HepG2 (cell line): ENCODE data around the gene TM4SF1. TPM values are rescaled to one million over a fixed set of nuclear protein-coding genes. Genes with fewer than 3 reads are reported as not detected.

Experiments used
- ATAC-seq: fragments of 200-7000 bp; cut with Tn5 transposase; 3 replicates; pipeline ENCODE4 v1.9.1; 2020; ENCODE audit warnings: mild to moderate bottlenecking, moderate library complexity
- BruUV-seq: library from RNA; stranded (reverse); fragments of 400-500 nt; replicated peaks from 2 replicates; lab custom pipeline; 2021; lab: Mats Ljungman, UMichigan
- CTCF ChIA-PET: fragments of 300-600 bp; formaldehyde crosslinking; extraction: SDS; loops from one replicate; lab custom pipeline; 2021; ENCODE audit warnings: low total read pairs, inconsistent platforms, low intra/inter-chr PET ratio; lab: Yijun Ruan, JAX
- POLR2A ChIA-PET: fragments of 350-600 bp; sonication (Branson Sonifier 250); formaldehyde crosslinking; loops from one replicate; lab custom pipeline; 2020; ENCODE audit warnings: antibody characterized with exemption, inconsistent platforms; lab: Yijun Ruan, JAX
- DNase-seq: peaks from one replicate; pipeline ENCODE4 v3.0.0-alpha.2; 2015; ENCODE audit warnings: low spot score
- FAIRE-seq: peaks from 3 replicates; lab custom pipeline; 2011; peaks lifted over from hg19 to GRCh38; lab: Jason Lieb, UNC
- H2AFZ ChIP-seq: one replicate; pipeline ENCODE4 v1.6.1; 2011; ENCODE audit warnings: low read length, inconsistent platforms
- H3K27ac ChIP-seq: fragments of 300-600 bp; 3 replicates; pipeline ENCODE4 v1.8.0; 2011; ENCODE audit warnings: mixed run types, mild to moderate bottlenecking, mixed read lengths, low read length, inconsistent platforms; ENCODE audit not compliant: insufficient read depth; ENCODE audit errors: extremely low read length
- H3K27me3 ChIP-seq, 2 experiments: fragments of 200-600 bp in 1 of 2; 2 replicates in 1 of 2; 3 replicates in 1 of 2; pipeline versions ENCODE4 v1.6.0 to v1.8.0; 2011; ENCODE audit warnings: low read length in 2 of 2, mild to moderate bottlenecking in 2 of 2, moderate library complexity in 2 of 2, inconsistent platforms in 1 of 2; ENCODE audit not compliant: insufficient read depth in 2 of 2, control insufficient read depth in 1 of 2
- H3K36me3 ChIP-seq, 2 experiments: fragments of 200-600 bp in 1 of 2; replicated peaks in 1 of 2; 2 replicates in 1 of 2; 3 replicates in 1 of 2; pipeline versions ENCODE4 v1.5.1 to v1.8.0; 2011; ENCODE audit warnings: low read length in 2 of 2, inconsistent platforms in 1 of 2; ENCODE audit not compliant: insufficient read depth in 2 of 2, control insufficient read depth in 1 of 2
- H3K4me1 ChIP-seq: 2 replicates; pipeline ENCODE4 v1.5.1; 2012; ENCODE audit warnings: low read length, inconsistent platforms; ENCODE audit not compliant: insufficient read depth
- H3K4me2 ChIP-seq: 2 replicates; pipeline ENCODE4 v1.6.0; 2011; ENCODE audit warnings: low read depth, low read length, inconsistent platforms
- H3K4me3 ChIP-seq, 3 experiments: fragments of 200-600 bp in 1 of 3; sonication (generic), shearing (Covaris generic) in 1 of 3; replicated peaks in 1 of 3; 2 replicates each; pipeline ENCODE4 v1.5.1; 2011 to 2016; ENCODE audit warnings: low read length in 3 of 3, inconsistent platforms in 2 of 3, low read depth in 2 of 3, mild to moderate bottlenecking in 2 of 3, control low read depth in 1 of 3, mixed read lengths in 1 of 3; ENCODE audit not compliant: insufficient read depth in 1 of 3
- H3K79me2 ChIP-seq: one replicate; pipeline ENCODE4 v1.6.1; 2011; ENCODE audit warnings: low read length, inconsistent platforms; ENCODE audit not compliant: insufficient read depth
- H3K9ac ChIP-seq: 2 replicates; pipeline ENCODE4 v1.6.0; 2011; ENCODE audit warnings: mild to moderate bottlenecking, low read depth, low read length, inconsistent platforms; ENCODE audit not compliant: insufficient read depth
- H3K9me3 ChIP-seq: 2 replicates; pipeline ENCODE4 v1.5.1; 2012; ENCODE audit warnings: mild to moderate bottlenecking, low read length
- H4K20me1 ChIP-seq: 2 replicates; pipeline ENCODE4 v1.6.0; 2011; ENCODE audit warnings: inconsistent platforms, mild to moderate bottlenecking, low read length, moderate library complexity; ENCODE audit not compliant: insufficient read depth
- AGO2 ChIP-seq: fragments of 200-400 bp; formaldehyde crosslinking; optimal IDR thresholded peaks from 2 replicates; pipeline ENCODE3; 2017; ENCODE audit warnings: mild to moderate bottlenecking, low read depth, low read length, moderate library complexity
- CENPT ChIP-seq: sonication (generic); formaldehyde crosslinking; IDR thresholded peaks from 2 replicates; pipeline ENCODE4 v1.8.0; 2022; ENCODE audit warnings: low read depth, mild to moderate bottlenecking, moderate library complexity, missing genetic modification reagents
- FOXM1 ChIP-seq: sonication (generic); formaldehyde crosslinking; IDR thresholded peaks from 2 replicates; pipeline ENCODE4 v1.5.0; 2020; ENCODE audit warnings: missing genetic modification reagents
- HMG20B ChIP-seq: conservative IDR thresholded peaks from 2 replicates; pipeline ENCODE4 v1.6.1; 2016; ENCODE audit warnings: missing genetic modification reagents, missing compliant biosample characterization
- HNRNPL ChIP-seq: fragments of 200-400 bp; formaldehyde crosslinking; IDR thresholded peaks from 2 replicates; pipeline ENCODE4 v1.6.1; 2017; ENCODE audit warnings: mild to moderate bottlenecking, low read depth, low read length
- PHF8 ChIP-seq: sonication (generic); formaldehyde crosslinking; IDR thresholded peaks from 2 replicates; pipeline ENCODE4 v1.5.0; 2020; ENCODE audit warnings: missing genetic modification reagents
- RBFOX2 ChIP-seq: fragments of 200-400 bp; formaldehyde crosslinking; IDR thresholded peaks from 2 replicates; pipeline ENCODE4 v1.6.1; 2017; ENCODE audit warnings: low read depth, mild to moderate bottlenecking, low read length
- SP1 ChIP-seq, 2 experiments: fragments of 450-650 bp in 1 of 2; sonication (generic) in 1 of 2; formaldehyde crosslinking in 1 of 2; IDR thresholded peaks; 2 replicates each; pipeline versions ENCODE4 v1.4.0 to v1.6.1; 2016 to 2020; ENCODE audit warnings: missing genetic modification reagents in 1 of 2
- THYN1 ChIP-seq: sonication (generic); formaldehyde crosslinking; IDR thresholded peaks from 2 replicates; pipeline ENCODE4 v1.8.1; 2023; ENCODE audit warnings: low read depth, mild to moderate bottlenecking, moderate library complexity, missing genetic modification reagents, borderline replicate concordance
- ZNF230 ChIP-seq: sonication (generic); formaldehyde crosslinking; IDR thresholded peaks from 2 replicates; pipeline ENCODE4 v1.4.0; 2020; ENCODE audit warnings: mild to moderate bottlenecking, missing genetic modification reagents
- ZNF773 ChIP-seq: sonication (generic); formaldehyde crosslinking; IDR thresholded peaks from 2 replicates; pipeline ENCODE4 v1.4.0; 2020; ENCODE audit warnings: missing genetic modification reagents, borderline replicate concordance
- ZSCAN20 ChIP-seq: sonication (generic); formaldehyde crosslinking; IDR thresholded peaks from 2 replicates; pipeline ENCODE4 v1.4.0; 2020; ENCODE audit warnings: missing genetic modification reagents, mild to moderate bottlenecking, borderline replicate concordance
- WGBS: methylation state at CpG from one replicate; pipeline ENCODE4 v1.1.6; 2017; ENCODE audit warnings: low lambda C conversion rate; 5-methylcytosine and 5-hydroxymethylcytosine counted together
- in situ Hi-C: cut with HindIII; loops from 2 replicates; pipeline ENCODE4 v1.10.0; 2017; ENCODE audit warnings: low pct_unique_long_range_greater_than_20kb; ENCODE audit not compliant: extremely low pct_ligation_motif_present
- intact Hi-C: fragments of 100-400 bp; cut with micrococcal nuclease; formaldehyde crosslinking; loops from one replicate; pipeline ENCODE4 v1.10.0; 2022; ENCODE audit not compliant: unreplicated experiment
- polyA plus RNA-seq, 8 experiments: library from polyadenylated mRNA; depleted of rRNA in 3 of 8; stranded (reverse) in 7 of 8; unstranded in 1 of 8; fragments of >200 nt; fragmentation: Illumina TruSeq in 4 of 8; extraction: Trizol in 4 of 8; gene quantifications; 2 replicates each; pipeline versions ENCODE4 v1.2.1 to v1.2.3, GENCODE V29; 2011 to 2016; ENCODE audit warnings: low read depth in 4 of 8, missing spikeins in 1 of 8, mixed read lengths in 1 of 8; ENCODE audit not compliant: insufficient read depth in 1 of 8
- total RNA-seq, 5 experiments: library from RNA; depleted of rRNA; stranded (reverse); fragments of >200 nt; fragmentation: Illumina TruSeq; extraction: Trizol; gene quantifications; 2 replicates each; pipeline ENCODE4 v1.2.3, GENCODE V29; 2016; ENCODE audit warnings: low read depth in 1 of 5
- TF ChIP-seq, protein P1 (sequence below): sonication (generic); formaldehyde crosslinking; IDR thresholded peaks from 2 replicates; pipeline ENCODE4 v1.5.0; 2020; ENCODE audit warnings: missing genetic modification reagents

TM4SF1 gene
- total and polyA plus RNA-seq, 2 of the 13 experiments (the other 11 are each of a cell fraction or from before 2014, with no cell fraction given), result 431 to 1,359 TPM

DNA sequence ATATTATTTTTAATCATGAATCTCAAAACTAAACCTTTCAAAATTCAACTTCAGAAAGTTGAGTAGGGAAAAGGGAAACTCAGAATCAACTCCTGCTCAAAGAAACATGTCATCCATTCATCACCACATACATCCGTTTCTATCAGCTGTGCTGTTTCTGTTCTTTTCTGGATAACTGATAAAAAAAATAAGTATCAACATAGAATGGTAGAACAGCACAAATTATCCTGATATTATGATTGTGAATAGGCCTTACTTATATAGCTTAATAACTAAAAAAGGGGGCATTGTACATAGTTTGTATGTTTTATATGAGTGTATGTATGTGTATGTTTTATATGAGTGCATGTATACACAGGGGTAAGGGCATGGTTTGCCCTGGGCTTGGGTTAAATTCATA lies 3.1 kb downstream of the TM4SF1 start:
- intact Hi-C loops, result loop anchor here (5.0 kb wide), 1 partner anchor 108 kb away; no protein-coding TSS in a partner anchor
- Histone ChIP-seq H3K4me1 (peaks cover 74% of the 10 kb centered on the region), H3K27ac (peak overlapping the region; percentile 92), H3K36me3 (peaks cover 10 to 45% of the 10 kb centered on the region in 2 experiments)
- no peak for FAIRE-seq
- CTCF ChIA-PET, result no interaction called here
- TF ChIP-seq AGO2 (peak; percentile 41), PHF8 (CRISPR knock-in tag) (no peak), ZNF230 (CRISPR knock-in tag) (no peak), ZNF773 (no peak), THYN1 (no peak), HNRNPL (0 out of 2 replicates have a peak, but pooled peaks have one; percentile 16), FOXM1 (CRISPR knock-in tag) (no peak), SP1 (IDR thresholded peaks at IDR 0.05) (no peak), SP1 (CRISPR knock-in tag; IDR thresholded peaks at IDR 0.05) (no peak), ZSCAN20 (CRISPR knock-in tag) (no peak), CENPT (CRISPR knock-in tag) (no peak), HMG20B (CRISPR knock-in tag) (no peak), RBFOX2 (peak; percentile 58)
- TF ChIP-seq, protein P1, sequence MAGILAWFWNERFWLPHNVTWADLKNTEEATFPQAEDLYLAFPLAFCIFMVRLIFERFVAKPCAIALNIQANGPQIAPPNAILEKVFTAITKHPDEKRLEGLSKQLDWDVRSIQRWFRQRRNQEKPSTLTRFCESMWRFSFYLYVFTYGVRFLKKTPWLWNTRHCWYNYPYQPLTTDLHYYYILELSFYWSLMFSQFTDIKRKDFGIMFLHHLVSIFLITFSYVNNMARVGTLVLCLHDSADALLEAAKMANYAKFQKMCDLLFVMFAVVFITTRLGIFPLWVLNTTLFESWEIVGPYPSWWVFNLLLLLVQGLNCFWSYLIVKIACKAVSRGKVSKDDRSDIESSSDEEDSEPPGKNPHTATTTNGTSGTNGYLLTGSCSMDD, result no peak
- TF ChIP-seq, all 625 proteins: peak for 3
- peaks cover 83% of the 10 kb centered on the region for H3K79me2 ChIP-seq
- DNase-seq (no peak), ATAC-seq (no peak)
- peak overlapping the region; percentile 96 for H3K4me2 ChIP-seq
- peaks cover 0 to 3% of the 10 kb centered on the region in 2 experiments; a peak in 1 of 5 replicates for H3K27me3 ChIP-seq
- H3K4me3 ChIP-seq, result peak overlapping the region; percentile 78 to 97 (median 82)
- no peaks in the 10 kb centered on the region for H3K9me3 ChIP-seq
- peak overlapping the region; percentile 99 for H3K9ac ChIP-seq
- WGBS, result 34% methylated on average over 1 of the region's 1 CpG
- no TSS peak for BruUV-seq
- in situ Hi-C loops, result no loop called here
- no peak overlapping the region for H2AFZ ChIP-seq
- POLR2A ChIA-PET, result interaction anchor here (1.0 to 10.4 kb wide), 6 partner anchors 8 to 74 kb away, joined by 3 to 265 read pairs (median 14); no protein-coding TSS in a partner anchor
- peaks cover 11% of the 10 kb centered on the region; the same call in 1 of the 2 replicates for H4K20me1 ChIP-seq
